NCI-H1048 (cell line): ENCODE measurements around the gene NAV2.
"Not testable (repeated sequence)": the region's sequence is repeated elsewhere in the genome, so short reads cannot be mapped to it uniquely, and the experiment has no call there.

ENCODE experiments used
- DNase-seq: peaks from one replicate; lab custom pipeline; 2025; lab: John Stamatoyannopoulos, UW

Gene NAV2

DNA sequence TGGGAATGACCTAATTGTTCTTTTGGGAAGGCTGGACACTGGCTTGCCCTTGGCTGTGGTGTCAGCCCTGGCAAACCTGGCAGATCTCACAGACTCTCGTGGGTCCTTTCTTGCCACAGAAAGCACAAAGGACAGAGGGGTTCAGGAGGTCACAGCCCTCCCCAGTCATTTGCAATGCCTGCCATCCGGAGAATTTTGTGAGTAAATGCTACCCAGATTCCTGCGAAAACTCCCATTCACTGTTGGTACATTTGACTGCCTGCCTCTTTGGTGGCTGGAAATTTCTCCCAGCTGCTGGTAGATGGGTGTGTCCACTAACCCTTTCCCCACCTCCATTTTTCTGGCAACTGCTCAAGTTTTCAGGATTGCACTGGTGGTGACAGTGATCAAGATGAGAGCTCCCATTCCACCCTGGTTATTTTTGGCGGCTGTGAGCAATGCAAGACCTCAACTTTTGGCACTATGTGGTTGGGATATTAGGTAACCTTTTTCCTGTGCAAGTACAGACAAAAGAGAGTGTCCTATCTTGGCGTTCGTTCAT is 155.7 kb downstream of the NAV2 start:
- no peak for DNase-seq

DNA sequence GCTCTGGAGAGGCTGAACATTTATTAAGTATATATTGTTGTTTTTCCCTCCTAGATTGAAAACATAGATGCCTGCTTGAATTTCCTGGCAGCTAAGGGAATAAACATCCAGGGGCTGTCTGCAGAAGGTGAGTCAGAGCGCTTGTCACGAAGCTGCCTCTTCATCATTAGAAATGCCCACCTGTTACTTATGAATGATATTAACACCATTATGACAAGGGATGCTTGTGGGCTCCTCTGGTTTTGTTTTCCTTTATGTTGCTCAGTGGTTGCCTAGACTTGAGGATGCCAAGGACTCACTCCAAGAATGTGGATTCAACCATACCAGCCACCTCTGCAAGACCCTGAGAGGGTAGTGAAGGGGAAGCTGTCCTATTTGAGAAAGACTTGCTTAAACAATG is 156.2 kb downstream of the NAV2 start:
- DNase-seq, result no peak

DNA sequence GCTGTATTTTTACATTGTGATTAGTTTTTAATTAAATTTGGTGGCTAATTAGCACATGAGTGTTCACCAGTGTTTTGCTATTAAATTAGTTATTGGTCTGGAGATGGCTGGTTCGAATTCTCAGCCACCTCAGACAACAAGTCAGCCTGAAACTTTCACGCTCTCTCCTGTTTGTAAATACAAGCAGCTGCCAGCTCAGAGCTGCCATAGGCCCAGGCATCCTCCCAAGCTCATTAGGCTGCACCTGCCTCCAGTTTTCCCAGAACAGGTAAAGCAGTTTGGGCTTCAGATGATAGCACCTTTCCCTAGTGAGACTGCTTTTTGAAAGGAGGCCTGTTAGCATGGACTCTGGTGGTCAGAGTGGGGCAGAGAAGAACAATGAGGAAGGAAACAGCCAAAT is 156.8 kb downstream of the NAV2 start:
- no peak for DNase-seq

DNA sequence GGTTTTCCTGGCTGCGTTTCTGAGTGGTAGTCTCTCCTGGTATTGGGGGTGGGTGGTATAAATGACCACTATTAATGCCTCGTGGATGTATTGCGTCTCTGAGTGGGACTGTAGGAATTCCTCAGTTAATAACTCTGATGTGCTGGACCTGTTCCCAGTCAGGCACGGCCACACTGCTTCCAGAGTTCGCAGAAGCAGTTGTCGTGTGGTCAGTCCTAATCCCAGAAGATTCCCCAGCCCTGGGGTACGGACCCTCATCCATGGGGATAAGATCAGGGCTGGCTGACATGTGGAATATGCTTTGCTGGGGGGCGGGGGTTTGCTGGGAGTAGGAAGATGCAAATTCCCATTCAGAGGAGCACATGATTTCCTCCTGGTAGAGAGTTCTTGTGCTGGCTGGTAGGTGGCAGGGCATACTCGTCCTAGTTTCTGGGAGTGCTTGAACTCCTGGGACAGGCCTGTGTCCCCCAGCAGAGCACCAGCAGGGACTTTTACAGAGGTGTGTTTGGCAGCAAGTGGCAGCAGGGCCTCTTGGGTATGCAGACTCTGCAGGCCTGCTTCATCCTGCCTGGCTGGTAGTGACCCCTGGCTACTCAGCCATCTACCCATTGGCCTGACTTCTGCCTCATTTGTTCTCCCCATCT is 157.4 kb downstream of the NAV2 start:
- DNase-seq, result no peak

DNA sequence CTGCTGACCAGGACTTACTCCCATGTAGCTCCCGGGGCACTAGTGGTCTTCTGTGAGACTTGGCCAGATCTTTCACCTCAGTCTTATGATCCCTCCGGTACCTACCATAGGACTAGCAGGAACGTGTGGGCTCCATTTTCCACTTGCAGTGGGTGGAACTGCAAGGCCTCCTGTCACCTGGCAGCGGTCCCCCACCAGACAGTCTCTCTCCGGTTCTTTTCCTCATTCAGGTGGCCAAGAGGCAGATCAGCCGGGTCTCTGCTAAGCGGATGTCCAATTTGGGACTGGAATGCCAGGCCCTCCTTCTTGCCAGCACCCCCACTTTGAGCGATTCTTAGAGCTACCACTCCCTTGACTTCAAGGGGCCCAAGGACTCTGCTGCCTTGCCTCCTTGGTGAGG is 158.9 kb downstream of the NAV2 start:
- no peak for DNase-seq

DNA sequence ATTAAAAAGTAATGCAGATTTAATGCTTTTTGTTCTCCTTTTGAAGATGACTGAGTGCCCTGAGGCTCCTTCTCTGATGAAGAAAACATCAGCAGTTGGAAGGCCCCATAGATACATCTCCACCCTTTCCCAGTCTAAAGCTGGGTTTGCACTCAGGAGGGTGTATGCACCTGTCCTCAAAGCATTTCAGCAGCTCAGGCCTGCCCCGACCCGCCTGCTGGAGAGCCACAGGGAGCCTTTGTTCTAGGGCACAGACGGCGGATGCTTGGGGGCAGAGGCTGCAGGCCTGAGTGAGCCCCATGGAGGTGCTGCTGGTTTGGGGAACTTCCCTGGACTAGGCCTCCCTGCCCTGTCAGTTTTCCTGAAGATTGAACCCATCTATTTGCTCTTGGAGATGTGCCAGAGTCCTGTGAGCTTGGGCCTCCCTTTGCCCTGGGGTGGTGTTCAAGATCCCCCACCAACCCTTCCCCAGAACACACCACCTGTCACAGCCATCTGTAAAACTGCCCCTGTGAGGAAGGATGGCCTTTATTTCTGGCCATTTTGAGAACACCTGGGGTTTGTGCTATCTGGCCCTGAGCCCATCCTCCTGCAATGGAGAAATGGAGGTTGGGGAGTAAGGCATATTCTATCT is 160.0 kb downstream of the NAV2 start:
- DNase-seq, result no peak

DNA sequence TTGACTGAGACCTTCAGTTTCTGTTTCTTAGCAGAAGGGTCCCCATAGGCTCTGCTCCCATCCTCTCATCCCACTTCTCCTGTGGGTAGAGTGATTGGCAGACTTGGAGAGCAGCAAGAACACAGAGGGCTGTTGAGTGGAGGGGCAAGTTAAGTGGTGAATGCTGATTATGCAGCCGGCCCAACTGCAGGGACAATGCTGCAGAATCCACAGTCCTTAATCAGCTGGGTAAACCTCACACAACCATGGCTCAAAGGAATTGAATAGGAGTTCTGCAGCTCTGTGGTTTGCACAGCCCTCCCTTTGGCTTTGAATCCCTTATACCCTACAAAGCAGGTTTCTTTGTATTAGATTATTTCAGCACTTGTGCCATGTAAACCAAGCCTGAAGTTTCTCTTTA is 161.1 kb downstream of the NAV2 start:
- no peak for DNase-seq

DNA sequence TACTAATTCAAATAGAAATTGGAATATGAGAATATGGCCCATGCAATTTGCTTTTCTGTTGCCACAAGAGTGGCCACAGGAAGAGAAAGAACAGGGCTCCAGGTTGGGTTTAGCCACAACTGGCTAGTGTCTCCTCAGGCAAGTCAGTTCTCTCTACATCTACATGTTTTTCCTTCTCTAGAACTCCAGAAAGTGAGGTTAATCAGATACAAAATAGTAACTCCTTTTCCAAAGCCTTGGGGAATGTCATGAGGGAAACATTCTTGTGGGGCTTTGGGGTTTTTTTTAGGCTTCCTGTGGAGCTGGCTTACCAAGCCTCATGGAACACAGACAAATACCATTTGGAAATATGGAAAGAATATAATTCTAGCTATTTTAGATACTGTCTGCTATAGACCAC is 161.6 kb downstream of the NAV2 start:
- DNase-seq, result no peak

DNA sequence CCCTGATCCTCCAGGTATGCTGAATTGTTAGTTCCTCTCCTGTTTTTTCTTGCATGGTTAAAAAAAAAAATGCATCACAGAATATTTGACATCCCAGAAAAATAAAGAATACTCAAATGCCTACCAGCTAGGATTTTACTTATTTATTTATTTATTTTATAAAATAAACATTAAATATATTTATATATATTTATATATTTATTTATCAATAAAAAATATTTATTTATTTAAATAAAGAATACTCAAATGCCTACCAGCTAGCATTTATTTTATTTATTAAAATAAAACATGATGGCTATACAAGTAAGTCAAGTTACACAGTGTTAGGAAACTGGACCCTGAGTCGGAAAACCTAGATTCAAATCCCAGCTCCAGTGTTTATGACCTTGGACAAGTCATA is 164.1 kb downstream of the NAV2 start:
- no peak for DNase-seq

DNA sequence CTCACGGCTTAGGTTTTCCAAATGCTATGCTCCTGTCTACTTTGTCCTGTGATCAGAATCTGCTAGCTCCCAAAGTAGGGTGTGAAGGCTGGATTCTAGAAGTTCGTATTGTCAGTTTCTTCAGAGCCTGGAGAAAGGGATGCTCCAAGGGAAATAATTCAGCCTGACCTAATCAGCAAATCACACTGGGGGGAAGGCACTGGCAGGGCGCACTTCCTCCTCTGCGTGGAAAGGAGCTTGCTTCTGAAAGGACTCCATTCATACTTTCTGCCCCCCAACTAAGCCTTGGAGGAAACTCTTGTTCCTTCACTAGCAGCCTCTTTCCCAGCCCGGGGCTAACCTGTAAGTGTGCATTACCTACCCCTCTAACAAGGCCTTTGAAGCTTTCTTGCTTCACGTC is 165.9 kb downstream of the NAV2 start:
- no peak for DNase-seq

DNA sequence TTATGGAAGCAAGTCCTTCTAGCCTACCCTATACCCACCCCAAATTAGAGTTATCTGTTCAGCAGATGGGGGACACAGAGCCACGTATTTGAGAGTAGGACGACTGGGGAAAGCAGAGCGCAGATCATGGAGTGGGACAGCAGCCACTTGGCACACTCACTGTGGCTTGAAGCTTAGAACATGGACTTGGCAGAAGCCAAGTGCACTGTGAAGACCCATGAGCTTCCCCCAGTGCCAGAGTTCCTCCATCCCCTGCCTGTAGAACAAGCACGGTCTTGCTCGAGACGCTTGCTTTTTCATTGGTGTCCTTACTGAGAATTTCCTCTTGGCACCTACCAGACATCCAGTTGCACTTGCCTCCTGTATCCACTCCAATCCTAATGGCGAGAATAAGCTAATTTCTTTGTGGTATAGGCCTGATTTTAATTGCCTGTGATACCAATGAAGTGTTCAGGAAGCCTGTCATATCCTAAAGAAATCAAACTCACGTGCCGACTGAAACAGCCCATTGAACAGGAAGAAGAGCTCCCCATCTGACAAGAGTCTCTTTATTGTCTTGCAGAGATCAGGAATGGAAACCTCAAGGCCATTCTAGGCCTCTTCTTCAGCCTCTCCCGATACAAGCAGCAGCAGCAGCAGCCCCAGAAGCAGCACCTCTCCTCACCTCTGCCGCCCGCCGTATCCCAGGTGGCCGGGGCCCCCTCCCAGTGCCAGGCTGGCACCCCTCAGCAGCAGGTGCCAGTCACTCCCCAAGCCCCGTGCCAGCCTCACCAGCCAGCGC is 166.9 kb downstream of the NAV2 start:
- DNase-seq, result no peak

DNA sequence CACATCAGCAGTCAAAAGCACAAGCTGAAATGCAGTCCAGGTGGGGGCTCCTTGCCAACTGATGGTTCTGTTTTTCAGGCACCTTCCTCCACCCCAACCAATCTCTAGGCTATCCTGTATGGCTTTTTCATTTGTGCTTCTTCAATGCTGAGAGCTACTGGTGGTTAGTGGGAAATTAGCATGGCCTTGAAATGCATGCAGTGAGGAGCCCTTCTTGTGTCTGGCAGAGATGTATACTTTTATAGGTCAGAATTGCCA is 167.4 kb downstream of the NAV2 start:
- DNase-seq, result no peak

DNA sequence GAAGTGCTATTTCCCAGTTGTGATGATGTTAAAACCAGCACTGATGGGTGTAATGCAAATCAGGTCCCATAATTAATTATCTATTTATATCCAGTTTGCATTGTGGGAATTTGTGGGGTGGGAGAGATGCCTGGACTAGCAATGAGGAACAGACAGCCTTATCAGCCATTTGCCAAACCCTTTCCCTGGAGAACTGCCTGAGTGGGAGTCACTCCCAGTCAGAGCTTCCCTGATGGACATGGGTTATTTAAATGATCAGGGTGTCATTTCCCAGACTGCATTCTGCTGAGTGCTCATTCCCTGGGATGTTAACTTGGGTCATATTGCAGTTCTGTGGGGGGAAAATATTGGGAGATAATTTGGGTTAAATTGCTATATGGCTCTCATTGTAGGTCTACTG is 168.5 kb downstream of the NAV2 start:
- DNase-seq, result no peak

DNA sequence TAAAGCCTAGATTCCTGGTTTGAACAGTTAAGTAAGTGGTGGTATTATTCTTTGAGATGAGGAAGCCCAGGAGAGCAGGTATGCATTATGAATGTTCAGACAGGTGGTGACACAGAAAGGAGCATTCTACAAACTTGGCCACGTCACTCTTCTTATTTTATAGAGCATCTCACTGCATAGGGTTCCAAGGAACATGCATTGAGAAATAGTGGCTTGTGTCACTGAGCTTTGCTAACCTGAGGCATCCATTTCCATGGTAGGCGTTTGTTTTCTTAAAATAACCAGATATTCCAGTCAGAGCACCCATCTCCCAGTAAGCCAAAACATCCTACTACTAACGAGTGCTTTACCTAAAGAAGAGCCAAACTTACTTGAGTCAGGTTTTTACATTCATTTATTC is 169.7 kb downstream of the NAV2 start:
- no peak for DNase-seq

DNA sequence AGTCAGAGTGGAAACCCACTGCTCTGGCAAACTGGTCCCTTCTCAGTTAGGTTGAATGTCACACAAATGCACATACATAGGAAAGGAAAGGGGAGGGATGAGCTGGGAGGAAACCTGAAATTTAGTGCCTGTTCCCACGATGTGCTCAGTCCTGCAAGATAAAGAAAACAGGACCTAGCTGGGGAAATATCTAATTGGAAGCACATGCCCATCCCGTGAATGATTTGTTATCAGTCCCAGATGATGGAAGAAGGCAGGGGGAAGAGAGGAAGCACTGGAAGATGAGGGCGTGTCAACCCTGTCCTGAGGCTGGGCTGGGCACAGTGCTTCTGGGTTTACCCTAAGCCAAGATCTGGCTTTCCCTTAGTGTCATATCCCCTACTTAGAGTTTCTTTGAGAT is 173.9 kb downstream of the NAV2 start:
- no peak for DNase-seq

DNA sequence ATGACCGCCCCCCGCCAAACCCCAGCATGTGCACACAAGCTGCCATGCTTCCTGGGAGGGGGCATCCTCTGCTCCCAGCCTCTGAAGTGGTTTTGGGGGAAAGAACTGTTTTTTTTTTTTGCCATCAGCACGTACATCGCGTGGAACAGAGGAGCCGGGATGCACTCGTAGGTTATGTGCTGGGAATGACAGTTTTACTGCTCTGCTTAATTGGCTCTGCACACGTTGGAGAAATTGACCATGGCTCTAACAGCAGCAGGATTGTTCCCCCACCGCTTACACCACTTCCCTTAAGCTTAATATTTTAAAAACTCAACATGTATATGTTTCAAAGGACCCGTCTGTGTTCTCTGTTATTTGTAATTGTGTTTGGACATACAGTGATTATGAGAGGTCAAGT is 175.2 kb downstream of the NAV2 start:
- no peak for DNase-seq

DNA sequence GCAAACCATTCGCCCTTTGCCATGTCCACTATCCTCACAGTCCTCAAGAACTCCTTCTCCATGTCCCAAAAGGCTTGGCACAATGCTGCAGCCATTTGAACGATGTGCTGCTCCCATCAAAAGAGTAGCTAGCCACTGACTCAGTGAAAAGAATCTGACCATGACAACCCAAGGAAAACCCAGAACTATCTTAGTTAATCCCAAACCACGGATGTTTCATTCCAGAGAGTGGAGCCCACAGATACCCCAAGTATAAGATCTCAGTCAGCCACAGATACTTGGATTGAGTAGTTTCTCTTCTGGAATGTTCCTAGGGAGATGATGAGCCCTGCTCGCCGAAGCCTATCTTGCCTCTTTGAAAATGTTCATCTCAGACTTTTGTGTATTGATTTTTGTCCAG is 176.9 kb downstream of the NAV2 start:
- no peak for DNase-seq

DNA sequence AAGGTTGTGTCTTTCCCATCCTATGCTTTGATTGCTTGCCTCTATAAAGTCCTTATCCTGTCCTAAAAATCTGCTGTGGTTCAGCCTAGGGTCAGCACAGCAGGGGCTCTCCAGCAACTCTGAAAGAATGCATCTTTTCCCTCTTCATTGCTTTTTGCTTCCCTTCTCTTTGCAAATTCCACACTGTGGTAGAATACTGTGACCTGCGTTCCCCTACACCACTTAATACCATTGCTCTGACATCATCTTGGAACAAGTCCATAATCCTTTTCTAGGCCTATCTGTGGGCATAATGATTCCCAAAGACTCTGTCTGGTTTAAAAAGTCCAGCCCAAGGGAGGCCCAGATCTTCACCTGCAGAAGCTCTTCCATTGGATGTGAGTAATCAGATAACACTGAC is 177.7 kb downstream of the NAV2 start:
- DNase-seq, result no peak

DNA sequence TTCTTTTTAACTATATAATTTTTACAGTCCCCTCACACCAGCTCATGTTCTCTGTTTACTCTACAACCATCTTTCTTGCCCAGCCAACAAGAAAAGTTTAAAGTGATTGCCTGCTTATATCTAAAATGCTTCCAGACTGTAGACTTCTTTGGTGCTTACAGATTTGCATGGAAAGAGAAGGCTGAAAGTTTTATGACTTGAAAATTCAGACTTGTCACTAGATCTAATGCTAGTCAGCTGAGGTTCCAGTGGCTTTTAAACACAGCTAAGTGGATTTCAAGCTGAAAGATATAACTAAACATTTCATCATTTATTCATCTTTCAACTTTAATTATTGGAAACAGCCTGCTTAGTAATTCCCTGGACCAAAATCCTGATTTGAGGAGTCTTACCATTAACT is 178.4 kb downstream of the NAV2 start:
- DNase-seq, result no peak

DNA sequence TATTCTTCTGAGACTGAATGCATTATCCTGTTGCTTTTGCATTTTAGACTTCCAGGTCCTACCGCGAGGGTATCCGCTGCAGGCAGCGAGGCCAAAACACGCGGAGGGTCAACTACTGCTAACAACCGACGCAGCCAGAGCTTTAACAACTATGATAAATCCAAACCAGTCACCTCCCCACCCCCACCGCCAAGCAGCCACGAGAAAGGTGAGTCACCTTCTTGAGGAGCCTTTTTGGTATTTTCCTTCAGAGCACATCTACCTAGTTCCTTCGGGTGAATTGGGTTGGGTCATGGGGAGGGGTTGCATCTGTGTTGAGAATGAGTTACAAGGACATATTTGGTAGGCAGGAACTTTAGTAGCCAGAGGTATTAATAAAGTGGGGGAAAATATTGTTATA is 179.8 kb downstream of the NAV2 start:
- no peak for DNase-seq

DNA sequence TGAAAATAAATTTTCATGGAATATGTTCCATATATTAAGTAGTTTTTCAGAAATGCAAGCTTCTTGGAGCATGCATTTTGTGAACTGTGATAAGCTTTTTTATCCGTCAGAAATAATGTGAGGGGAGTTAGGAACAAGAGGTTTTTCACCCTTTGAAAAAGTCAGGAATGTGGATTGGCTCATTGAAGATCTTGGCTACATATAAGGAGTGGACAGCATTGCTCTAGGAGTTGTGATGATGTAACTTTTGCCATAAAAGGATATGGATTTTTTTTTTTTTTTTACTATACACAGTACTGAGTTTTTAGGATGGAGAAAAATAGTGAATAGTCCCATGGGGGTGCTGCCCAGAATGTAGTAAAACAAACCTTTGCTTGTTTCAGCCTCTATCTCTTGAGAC is 180.2 kb downstream of the NAV2 start:
- DNase-seq, result no peak

DNA sequence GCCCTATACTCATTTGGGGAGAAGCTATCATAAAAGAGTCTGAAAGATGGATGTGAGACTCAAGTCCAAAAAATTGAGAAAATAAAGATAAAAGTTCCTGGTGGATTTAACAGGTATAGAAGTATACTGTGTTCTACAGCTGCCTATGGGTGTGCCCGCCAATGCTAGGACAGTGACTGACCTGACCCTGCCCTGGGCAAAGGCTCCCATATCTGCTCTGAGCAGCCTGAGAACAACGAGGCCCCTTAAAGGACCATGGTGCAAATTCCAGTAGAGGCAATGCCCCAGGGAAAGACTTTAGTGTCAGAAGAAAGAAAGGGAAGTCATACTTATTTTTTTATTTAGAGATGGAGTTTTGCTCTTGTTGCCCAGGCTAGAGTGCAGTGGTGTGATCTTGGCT is 181.8 kb downstream of the NAV2 start:
- DNase-seq, result no peak

DNA sequence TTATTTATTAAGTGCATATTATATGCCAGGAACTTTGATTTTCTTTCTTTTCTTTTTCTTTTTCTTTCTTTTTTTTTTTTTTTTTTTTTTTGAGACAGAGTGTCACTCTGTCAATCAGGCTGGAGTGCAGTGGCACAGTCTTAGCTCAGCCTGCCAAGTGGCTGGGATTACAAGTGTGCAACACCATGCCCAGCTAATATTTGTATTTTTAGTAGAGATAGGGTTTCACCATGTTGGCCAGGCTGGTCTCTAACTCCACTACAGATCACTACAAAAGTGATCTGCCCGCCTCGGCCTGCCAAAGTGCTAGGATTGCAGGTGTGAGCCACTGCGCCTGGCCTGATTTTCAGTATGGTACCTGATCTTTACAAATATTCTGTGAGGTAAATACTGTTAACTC is 182.4 kb downstream of the NAV2 start:
- not testable (repeated sequence) for DNase-seq

DNA sequence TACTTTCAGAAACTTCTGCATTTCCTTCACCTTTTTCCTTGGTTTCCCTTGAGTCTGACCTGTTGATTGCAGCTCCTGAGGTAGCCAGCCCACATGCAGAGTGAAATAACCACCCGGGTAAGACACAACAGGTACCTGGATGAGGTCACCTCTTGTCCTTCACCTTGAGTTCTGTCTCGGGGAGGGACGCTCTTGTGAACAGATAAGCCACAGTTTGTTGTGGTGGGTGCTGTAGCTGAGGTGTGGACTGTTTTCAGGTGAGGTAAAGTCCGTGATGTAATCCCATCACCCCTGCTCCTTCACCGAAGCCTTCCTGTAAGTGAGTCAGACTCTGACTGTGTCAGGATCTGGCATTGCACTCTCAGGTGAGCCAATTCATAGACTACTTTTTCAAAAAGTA is 183.1 kb downstream of the NAV2 start:
- DNase-seq, result no peak
